ENCODE results near the gene LARGE1. TPM values are rescaled to one million over a fixed set of nuclear protein-coding genes. Genes with fewer than 3 reads are reported as not detected.

Gene LARGE1
- total RNA-seq, 2 experiments from 2014 or later = 0.81 to 2.0 TPM

DNA sequence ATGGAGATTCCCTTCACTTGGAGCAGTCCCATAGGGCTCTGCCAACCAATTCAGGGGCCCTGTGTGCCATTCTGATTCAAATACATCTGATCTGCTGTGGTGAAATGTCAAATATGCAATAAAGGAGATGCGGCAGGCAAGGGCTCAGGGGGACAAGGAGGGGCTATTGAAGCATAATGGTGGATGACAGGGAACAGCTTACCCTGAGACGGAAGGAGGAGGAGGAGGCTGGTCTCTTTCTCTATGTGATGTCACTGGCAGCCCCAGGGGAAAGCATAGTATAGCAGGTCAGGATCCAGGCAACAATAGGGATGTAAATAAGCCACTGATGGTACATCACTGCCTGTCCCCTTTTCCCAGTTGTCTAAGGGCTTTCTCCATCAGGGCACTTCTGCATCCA lies 511.2 kb downstream of the LARGE1 start:
- Mint-ChIP-seq H3K4me1 (ENCODE audit: low read depth) (no peaks in the 10 kb centered on the region), H3K27ac (no peak overlapping the region), H3K27me3 (no peaks in the 10 kb centered on the region), H3K9me3 (no peaks in the 10 kb centered on the region), H3K36me3 (no peaks in the 10 kb centered on the region), H3K4me3 (no peak overlapping the region)
- CTCF ChIA-PET = no interaction called here
- no peak for DNase-seq
- intact Hi-C loops (cut with micrococcal nuclease) = no loop called here
- POLR2A ChIA-PET = no interaction called here

DNA sequence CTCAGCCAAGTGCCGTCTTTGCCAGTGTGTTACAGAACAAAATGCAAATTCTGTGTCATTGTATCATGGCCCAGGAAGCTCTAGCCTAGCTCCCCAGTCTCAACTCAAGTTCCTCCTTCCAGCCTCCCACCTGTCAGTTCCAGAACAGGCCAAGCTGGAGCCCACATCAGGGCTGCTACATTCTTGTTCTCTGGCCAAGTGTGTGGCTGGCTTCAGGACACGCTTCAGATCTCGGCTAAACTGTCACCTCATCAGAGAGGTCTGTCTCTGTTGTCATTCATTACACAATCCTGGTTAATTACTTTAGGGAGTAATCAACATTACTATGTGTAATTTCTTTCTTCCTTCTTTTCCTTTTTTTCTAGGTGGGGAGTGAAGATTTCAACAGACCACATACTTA lies 515.1 kb downstream of the LARGE1 start:
- CTCF ChIA-PET = interaction anchor here (0.6 kb wide), 1 partner anchor 195 kb away, joined by 3 read pairs; no protein-coding TSS in a partner anchor

DNA sequence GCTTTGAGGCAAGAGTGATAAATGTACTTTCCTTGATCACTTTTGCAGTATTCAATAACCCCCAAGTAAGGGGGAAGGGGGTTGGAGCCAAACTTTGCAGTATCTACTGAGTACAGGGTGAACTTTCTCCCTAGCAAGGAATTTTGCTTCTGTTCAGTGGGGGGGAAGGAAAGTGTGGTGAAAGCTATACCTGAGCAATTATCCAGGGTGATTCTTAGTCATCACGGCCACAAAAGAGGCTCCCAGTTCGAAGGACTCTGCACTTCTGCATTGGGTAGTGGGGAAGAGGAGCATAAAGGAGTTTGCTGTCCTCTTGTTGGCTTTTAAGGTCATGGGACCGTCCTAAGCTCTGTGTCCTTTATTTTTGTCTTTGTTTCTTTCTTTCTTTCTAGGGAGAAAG lies 515.6 kb downstream of the LARGE1 start:
- DNase-seq = no peak
- H3K36me3 Mint-ChIP-seq = no peaks in the 10 kb centered on the region
- H3K27ac Mint-ChIP-seq = no peak overlapping the region
- ChIA-PET CTCF (interaction anchor here (0.6 kb wide), 2 partner anchors 62 to 195 kb away, joined by 3 to 5 read pairs; no protein-coding TSS in a partner anchor), POLR2A (no interaction called here)
- intact Hi-C loops (cut with micrococcal nuclease) = no loop called here
- no peaks in the 10 kb centered on the region for H3K27me3 Mint-ChIP-seq
- H3K9me3 Mint-ChIP-seq = no peaks in the 10 kb centered on the region
- H3K4me1 Mint-ChIP-seq (ENCODE audit: low read depth) = no peaks in the 10 kb centered on the region
- H3K4me3 Mint-ChIP-seq = no peak overlapping the region

More for the DNA sequence above, 515.1 kb downstream of the LARGE1 start:
- Mint-ChIP-seq H3K36me3 (no peaks in the 10 kb centered on the region), H3K9me3 (no peaks in the 10 kb centered on the region), H3K4me3 (no peak overlapping the region), H3K27me3 (no peaks in the 10 kb centered on the region), H3K27ac (no peak overlapping the region), H3K4me1 (ENCODE audit: low read depth) (no peaks in the 10 kb centered on the region)
- intact Hi-C loops (cut with micrococcal nuclease) = no loop called here
- DNase-seq = no peak
- POLR2A ChIA-PET = no interaction called here

DNA sequence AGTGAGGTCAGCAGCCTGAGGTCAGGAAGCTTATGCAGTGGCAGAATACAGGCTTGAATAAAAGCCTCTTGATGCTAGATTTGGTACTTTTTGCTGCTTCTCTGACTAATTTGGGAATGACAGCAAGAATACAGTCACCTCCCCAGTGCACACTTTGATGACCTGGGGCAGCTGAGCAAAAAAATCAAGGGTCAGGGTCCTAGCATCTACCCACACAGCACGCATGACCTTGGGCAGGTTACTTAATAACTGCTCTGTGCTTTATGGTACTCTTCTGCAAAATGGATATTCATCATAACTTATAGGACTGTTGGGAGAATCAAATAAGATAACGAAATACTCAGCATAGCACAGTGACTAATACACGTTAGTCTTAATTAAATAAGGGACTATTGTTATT lies 518.0 kb downstream of the LARGE1 start:
- H3K27me3 Mint-ChIP-seq = no peaks in the 10 kb centered on the region
- intact Hi-C loops (cut with micrococcal nuclease) = no loop called here
- H3K9me3 Mint-ChIP-seq = peaks cover 2% of the 10 kb centered on the region
- ChIA-PET POLR2A (no interaction called here), CTCF (no interaction called here)
- DNase-seq = no peak
- H3K4me3 Mint-ChIP-seq = no peak overlapping the region
- no peaks in the 10 kb centered on the region for H3K36me3 Mint-ChIP-seq
- no peaks in the 10 kb centered on the region for H3K4me1 Mint-ChIP-seq (ENCODE audit: low read depth)
- H3K27ac Mint-ChIP-seq = no peak overlapping the region

DNA sequence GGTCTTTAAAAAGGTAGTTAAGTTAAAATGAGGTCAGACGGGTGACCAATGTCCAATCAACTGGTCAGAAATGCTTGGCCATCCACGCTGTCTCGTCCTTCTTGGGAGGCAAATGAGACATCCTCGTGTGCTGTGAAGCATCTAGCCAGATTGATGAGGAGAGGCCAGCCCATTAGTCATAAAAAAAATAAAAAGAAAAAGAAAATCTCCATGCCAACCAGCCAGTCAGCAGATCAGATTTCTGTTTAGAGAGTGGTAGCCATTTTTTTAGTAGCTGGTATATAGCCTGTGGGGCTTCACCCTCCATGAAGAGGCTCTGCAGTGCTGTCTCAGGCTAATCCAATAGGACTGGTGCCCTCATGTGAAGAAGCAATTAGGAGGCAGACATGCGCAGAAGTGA lies 519.0 kb downstream of the LARGE1 start:
- intact Hi-C loops (cut with micrococcal nuclease) = no loop called here
- CTCF ChIA-PET = no interaction called here
- H3K4me1 Mint-ChIP-seq (ENCODE audit: low read depth) = no peaks in the 10 kb centered on the region
- DNase-seq = no peak
- no peaks in the 10 kb centered on the region for H3K36me3 Mint-ChIP-seq
- H3K4me3 Mint-ChIP-seq = no peak overlapping the region
- H3K27me3 Mint-ChIP-seq = no peaks in the 10 kb centered on the region
- POLR2A ChIA-PET = no interaction called here
- H3K9me3 Mint-ChIP-seq = peaks cover 2% of the 10 kb centered on the region
- no peak overlapping the region for H3K27ac Mint-ChIP-seq

DNA sequence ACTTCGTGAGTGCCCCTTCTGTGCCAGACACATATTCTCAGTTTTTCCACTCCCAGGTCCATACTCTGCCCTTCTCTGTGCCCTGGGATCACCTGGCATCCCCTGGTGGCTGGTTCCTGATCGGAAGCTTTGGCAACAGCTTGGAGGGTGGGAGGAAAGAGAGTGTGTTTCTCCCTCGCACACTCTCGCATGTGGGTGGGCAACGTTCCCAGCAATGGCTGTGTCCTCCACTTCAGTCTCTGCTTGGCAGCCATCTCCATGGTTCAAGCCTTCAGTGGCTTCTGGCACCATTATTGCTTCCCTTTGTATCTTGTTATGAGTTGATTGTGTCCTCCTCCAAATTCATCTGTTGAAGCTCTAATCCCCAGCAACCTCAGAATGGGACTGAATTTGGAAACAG lies 519.4 kb downstream of the LARGE1 start:
- no peaks in the 10 kb centered on the region for H3K36me3 Mint-ChIP-seq
- no peaks in the 10 kb centered on the region for H3K4me1 Mint-ChIP-seq (ENCODE audit: low read depth)
- H3K27ac Mint-ChIP-seq = no peak overlapping the region
- peaks cover 2% of the 10 kb centered on the region for H3K9me3 Mint-ChIP-seq
- CTCF ChIA-PET = no interaction called here
- POLR2A ChIA-PET = no interaction called here
- no peaks in the 10 kb centered on the region for H3K27me3 Mint-ChIP-seq
- H3K4me3 Mint-ChIP-seq = no peak overlapping the region
- intact Hi-C loops (cut with micrococcal nuclease) = no loop called here
- DNase-seq = no peak

DNA sequence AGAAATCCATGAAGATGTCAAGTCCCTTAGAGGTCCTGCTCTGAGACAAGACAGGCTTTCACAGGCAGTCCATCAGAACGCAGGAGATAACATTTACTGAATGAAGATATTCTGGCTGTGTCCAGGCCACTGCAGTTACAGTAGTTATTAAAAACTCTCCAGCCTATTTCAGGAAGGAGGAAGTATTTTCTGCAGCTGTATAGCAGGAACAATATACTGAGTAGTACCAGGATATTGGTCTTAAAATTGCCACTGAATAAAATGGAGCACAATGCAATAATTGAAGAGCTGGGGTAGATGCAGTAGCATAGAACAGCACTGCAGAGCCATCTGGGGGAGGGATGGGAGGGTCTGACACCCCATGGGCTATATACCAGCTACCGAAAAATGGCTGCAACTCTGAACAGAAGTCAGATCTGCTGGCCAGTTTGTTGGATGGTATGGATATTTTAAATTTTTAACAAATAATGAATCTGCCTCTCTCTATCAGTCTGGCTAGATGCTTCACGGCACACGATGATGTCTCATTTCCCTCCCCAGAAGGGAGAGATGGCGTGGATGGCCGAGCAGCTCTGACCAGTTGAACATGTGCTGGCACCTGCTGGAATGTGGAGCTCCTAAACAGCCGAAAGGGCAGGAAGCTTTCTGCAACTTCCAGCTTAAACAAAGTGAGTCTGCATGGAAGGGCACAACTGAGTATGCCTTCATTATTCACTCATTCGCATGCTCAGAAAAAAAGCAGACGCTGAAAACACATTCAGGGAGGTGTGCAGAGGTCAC lies 520.0 kb downstream of the LARGE1 start:
- ChIA-PET POLR2A (no interaction called here), CTCF (no interaction called here)
- Mint-ChIP-seq H3K27me3 (no peaks in the 10 kb centered on the region), H3K4me3 (no peak overlapping the region), H3K9me3 (peaks cover 2% of the 10 kb centered on the region), H3K36me3 (no peaks in the 10 kb centered on the region), H3K27ac (no peak overlapping the region), H3K4me1 (ENCODE audit: low read depth) (no peaks in the 10 kb centered on the region)
- DNase-seq = no peak
- intact Hi-C loops (cut with micrococcal nuclease) = no loop called here

DNA sequence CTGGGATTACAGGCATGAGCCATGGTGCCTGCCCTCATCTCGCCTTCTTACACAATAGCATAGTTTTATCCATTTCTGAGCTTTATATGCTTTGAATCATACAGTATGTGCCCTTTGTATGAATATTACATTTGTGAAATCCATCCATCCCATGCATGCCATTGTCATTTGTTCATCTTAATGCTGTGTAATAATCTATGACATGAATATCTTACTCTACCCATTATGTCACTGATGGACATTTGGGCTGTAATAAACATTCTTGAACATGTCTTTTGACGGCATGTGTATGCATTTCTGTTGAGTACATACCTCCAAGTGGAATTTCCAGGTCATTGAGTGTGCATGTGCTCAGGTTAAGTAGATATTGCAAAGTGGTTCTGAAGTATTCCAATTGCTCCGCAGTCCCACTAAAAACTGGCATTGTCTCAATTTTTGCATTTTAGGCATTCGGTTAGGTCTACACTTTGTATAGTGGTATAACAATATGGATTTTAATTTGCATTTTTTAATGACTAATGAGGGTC lies 522.8 kb downstream of the LARGE1 start:
- Mint-ChIP-seq H3K4me3 (no peak overlapping the region), H3K36me3 (no peaks in the 10 kb centered on the region), H3K4me1 (ENCODE audit: low read depth) (no peaks in the 10 kb centered on the region), H3K27me3 (no peaks in the 10 kb centered on the region), H3K27ac (no peak overlapping the region), H3K9me3 (peaks cover 2% of the 10 kb centered on the region)
- intact Hi-C loops (cut with micrococcal nuclease) = no loop called here
- ChIA-PET CTCF (no interaction called here), POLR2A (no interaction called here)
- DNase-seq = no peak

DNA sequence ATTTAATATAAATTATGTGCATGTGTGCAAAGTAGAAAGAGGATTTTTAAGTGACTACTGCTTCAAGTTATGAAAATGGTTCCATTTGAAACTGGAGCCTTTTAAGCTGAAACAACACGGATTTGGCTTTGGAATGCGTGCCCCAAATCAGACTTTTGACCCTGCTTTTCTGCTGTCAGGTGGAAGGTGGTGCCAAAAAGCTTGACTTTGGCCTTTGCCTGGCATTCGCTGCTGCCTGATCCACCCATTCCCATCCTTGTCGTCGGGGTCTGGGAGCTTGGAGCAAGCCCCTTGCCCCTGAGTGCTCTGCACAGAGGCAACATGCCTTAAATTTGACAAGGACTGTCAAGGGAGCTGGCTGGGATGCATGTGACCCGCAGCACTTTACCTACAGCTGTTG lies 526.8 kb downstream of the LARGE1 start:
- ChIA-PET POLR2A (no interaction called here), CTCF (no interaction called here)
- Mint-ChIP-seq H3K27ac (no peak overlapping the region), H3K27me3 (no peaks in the 10 kb centered on the region), H3K4me1 (ENCODE audit: low read depth) (no peaks in the 10 kb centered on the region), H3K9me3 (peaks cover 3% of the 10 kb centered on the region), H3K4me3 (no peak overlapping the region), H3K36me3 (no peaks in the 10 kb centered on the region)
- DNase-seq = no peak
- intact Hi-C loops (cut with micrococcal nuclease) = no loop called here

DNA sequence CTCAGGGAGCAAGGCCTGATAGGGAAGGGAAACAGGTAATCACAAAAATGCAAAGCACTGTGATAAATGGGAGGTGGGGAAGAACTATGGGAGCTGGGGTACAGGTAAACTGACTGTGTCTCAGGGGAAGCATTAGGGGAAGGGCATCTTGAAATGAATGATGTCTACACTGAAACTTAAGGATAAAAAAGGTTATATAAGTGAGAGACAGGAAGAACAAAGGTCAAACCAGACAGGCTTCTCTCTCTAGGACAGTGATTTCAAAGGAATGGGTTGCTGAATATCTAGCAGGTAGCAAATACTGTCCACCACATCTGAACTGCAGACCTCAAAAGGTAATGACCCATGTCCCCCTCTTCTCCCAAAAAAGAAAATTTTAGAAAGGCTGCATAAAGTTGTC lies 529.0 kb downstream of the LARGE1 start:
- H3K36me3 Mint-ChIP-seq = no peaks in the 10 kb centered on the region
- ChIA-PET POLR2A (no interaction called here), CTCF (no interaction called here)
- H3K4me3 Mint-ChIP-seq = no peak overlapping the region
- no peak for DNase-seq
- no peaks in the 10 kb centered on the region for H3K4me1 Mint-ChIP-seq (ENCODE audit: low read depth)
- intact Hi-C loops (cut with micrococcal nuclease) = no loop called here
- H3K27me3 Mint-ChIP-seq = no peaks in the 10 kb centered on the region
- no peak overlapping the region for H3K27ac Mint-ChIP-seq
- H3K9me3 Mint-ChIP-seq = peaks cover 3% of the 10 kb centered on the region

DNA sequence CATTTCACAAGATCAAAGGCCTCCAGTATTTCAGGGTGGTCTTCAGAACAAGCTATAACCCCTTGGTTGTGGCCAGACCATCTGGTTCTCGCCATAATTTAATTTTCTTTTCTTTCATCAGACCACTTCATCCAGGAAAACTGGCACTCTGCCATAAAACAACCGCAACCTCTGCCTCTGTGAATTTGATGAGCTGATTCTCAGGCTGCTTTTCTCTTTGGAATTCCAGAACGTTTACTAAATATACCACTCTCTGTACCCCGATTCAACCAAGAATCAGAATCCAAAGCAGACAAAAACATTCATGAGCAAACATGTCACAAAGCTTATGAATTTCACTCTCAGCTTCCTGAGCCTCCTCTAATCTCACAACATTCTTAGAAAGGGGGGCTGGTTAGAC lies 530.3 kb downstream of the LARGE1 start:
- ChIA-PET CTCF (no interaction called here), POLR2A (no interaction called here)
- H3K9me3 Mint-ChIP-seq = peaks cover 3% of the 10 kb centered on the region
- intact Hi-C loops (cut with micrococcal nuclease) = no loop called here
- no peak for DNase-seq
- H3K27me3 Mint-ChIP-seq = no peaks in the 10 kb centered on the region
- no peak overlapping the region for H3K27ac Mint-ChIP-seq
- H3K4me3 Mint-ChIP-seq = no peak overlapping the region
- H3K36me3 Mint-ChIP-seq = no peaks in the 10 kb centered on the region
- H3K4me1 Mint-ChIP-seq (ENCODE audit: low read depth) = no peaks in the 10 kb centered on the region

DNA sequence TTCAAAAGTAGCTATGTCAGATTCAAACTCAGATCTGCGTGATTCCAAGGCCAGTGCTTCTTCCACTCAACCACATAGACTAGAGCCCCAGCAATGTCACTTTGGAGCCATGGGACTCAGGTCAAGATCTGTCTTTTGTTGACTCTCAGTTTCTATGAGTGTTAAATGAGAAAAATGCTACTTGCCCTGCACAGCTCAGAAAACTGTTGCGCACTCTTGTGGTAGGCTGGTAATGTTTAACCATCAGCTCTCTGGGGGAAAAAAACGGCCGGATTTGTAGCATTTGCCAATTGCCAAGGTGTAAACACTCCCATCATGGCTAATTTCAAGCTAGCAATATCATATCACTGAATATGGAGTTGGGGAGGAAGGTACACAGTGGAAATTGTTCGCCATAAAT lies 534.0 kb downstream of the LARGE1 start:
- intact Hi-C loops (cut with micrococcal nuclease) = no loop called here
- H3K4me1 Mint-ChIP-seq (ENCODE audit: low read depth) = no peaks in the 10 kb centered on the region
- DNase-seq = no peak
- H3K36me3 Mint-ChIP-seq = no peaks in the 10 kb centered on the region
- no peak overlapping the region for H3K27ac Mint-ChIP-seq
- CTCF ChIA-PET = no interaction called here
- H3K9me3 Mint-ChIP-seq = peaks cover 3% of the 10 kb centered on the region
- POLR2A ChIA-PET = no interaction called here
- H3K4me3 Mint-ChIP-seq = no peak overlapping the region
- no peaks in the 10 kb centered on the region for H3K27me3 Mint-ChIP-seq

DNA sequence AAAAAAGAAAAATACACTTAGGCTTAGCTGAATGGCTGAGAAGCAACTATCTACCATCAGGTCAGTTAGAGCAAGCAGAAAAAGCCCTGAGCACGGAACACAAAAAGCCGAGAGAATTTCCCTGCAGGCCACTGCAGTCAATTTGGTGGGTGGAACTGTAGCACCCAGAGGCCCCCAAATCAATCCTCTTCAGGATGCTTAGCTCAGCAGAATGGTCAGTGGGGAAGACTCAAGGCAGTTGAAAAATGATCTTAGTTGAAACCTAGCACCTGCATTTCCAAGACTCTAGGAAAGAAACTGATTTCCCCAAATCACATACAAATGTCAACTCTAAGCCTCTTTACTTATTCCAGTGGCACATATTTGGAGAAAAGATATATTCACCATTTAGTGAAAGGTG lies 534.7 kb downstream of the LARGE1 start:
- Mint-ChIP-seq H3K27ac (no peak overlapping the region), H3K4me1 (ENCODE audit: low read depth) (no peaks in the 10 kb centered on the region), H3K9me3 (peaks cover 3% of the 10 kb centered on the region), H3K27me3 (no peaks in the 10 kb centered on the region), H3K36me3 (no peaks in the 10 kb centered on the region), H3K4me3 (no peak overlapping the region)
- POLR2A ChIA-PET = no interaction called here
- intact Hi-C loops (cut with micrococcal nuclease) = no loop called here
- DNase-seq = no peak
- CTCF ChIA-PET = no interaction called here

All from activated CD4-positive, alpha-beta memory T cell treated with anti-CD3 and anti-CD28 coated beads for 36 hours (primary cell).